Hematopoietic multipotent progenitor cell treated with erythropoietin and hydrocortisone succinate and interleukin-3 and kit ligand, for 4 days (in vitro differentiated cells): ENCODE results near the gene ADCYAP1R1.

ENCODE experiments used
- DNase-seq: peaks from one replicate; pipeline ENCODE4 v3.0.0-alpha.2; 2015

The ADCYAP1R1 gene

GRCh38 chr7:31044529-31044928, 7.6 kb upstream of the ADCYAP1R1 start:
- DNase-seq, result no peak

GRCh38 chr7:31046723-31047122, 5.4 kb upstream of the ADCYAP1R1 start:
- DNase-seq, result no peak

GRCh38 chr7:31047313-31048146, 4.6 kb upstream of the ADCYAP1R1 start:
- no peak for DNase-seq

- DNase-seq, result no peak
Observed at GRCh38 chr7:31049005-31049765, 2.9 kb upstream of the ADCYAP1R1 start.

- no peak for DNase-seq
Observed at GRCh38 chr7:31052487-31052840, 356 bp downstream of the ADCYAP1R1 start.

- no peak for DNase-seq
Observed at GRCh38 chr7:31052841-31053601, 913 bp downstream of the ADCYAP1R1 start.

GRCh38 chr7:31053986-31054385, 1.9 kb downstream of the ADCYAP1R1 start:
- DNase-seq, result no peak

GRCh38 chr7:31054608-31055278, 2.6 kb downstream of the ADCYAP1R1 start:
- DNase-seq, result no peak

- DNase-seq, result no peak
Observed at GRCh38 chr7:31055471-31055870, 3.4 kb downstream of the ADCYAP1R1 start.

GRCh38 chr7:31056775-31057346, 4.8 kb downstream of the ADCYAP1R1 start:
- DNase-seq, result no peak

- no peak for DNase-seq
Observed at GRCh38 chr7:31058122-31058521, 6.0 kb downstream of the ADCYAP1R1 start.

- no peak for DNase-seq
Observed at GRCh38 chr7:31058688-31059087, 6.6 kb downstream of the ADCYAP1R1 start.

- DNase-seq, result peak; percentile 13
Observed at GRCh38 chr7:31059551-31059950, 7.4 kb downstream of the ADCYAP1R1 start.

GRCh38 chr7:31061185-31061584, 9.1 kb downstream of the ADCYAP1R1 start:
- no peak for DNase-seq

GRCh38 chr7:31062746-31063435, 10.8 kb downstream of the ADCYAP1R1 start:
- no peak for DNase-seq

GRCh38 chr7:31065021-31065593, 13.0 kb downstream of the ADCYAP1R1 start:
- no peak for DNase-seq

GRCh38 chr7:31065840-31066239, 13.7 kb downstream of the ADCYAP1R1 start:
- no peak for DNase-seq

- DNase-seq, result no peak
Observed at GRCh38 chr7:31066516-31067130, 14.5 kb downstream of the ADCYAP1R1 start.

- no peak for DNase-seq
Observed at GRCh38 chr7:31067491-31067890, 15.4 kb downstream of the ADCYAP1R1 start.

- no peak for DNase-seq
Observed at GRCh38 chr7:31068006-31068675, 16.0 kb downstream of the ADCYAP1R1 start.
